MM.1S (cell line): ENCODE results near the gene SVEP1.

Experiments
- DNase-seq: peaks from one replicate; pipeline ENCODE4 v3.0.0-alpha.2; 2015
- H2AFZ ChIP-seq: fragments of 300-600 bp; sonication (generic); 2 replicates; pipeline ENCODE4 v1.6.0; 2016; ENCODE audit warnings: antibody characterized with exemption, low read length
- H3F3A ChIP-seq: fragments of 300-600 bp; sonication (generic); 2 replicates; pipeline ENCODE4 v1.6.1; 2016; ENCODE audit warnings: mild to moderate bottlenecking, antibody characterized with exemption, low read length, moderate library complexity, mixed read lengths; ENCODE audit not compliant: insufficient read depth
- H3K27ac ChIP-seq: fragments of 300-600 bp; sonication (generic); 2 replicates; pipeline ENCODE4 v1.5.1; 2016; ENCODE audit warnings: mild to moderate bottlenecking, low read length
- H3K27me3 ChIP-seq: fragments of 300-600 bp; sonication (generic); replicated peaks from 2 replicates; pipeline ENCODE4 v1.6.0; 2016; ENCODE audit warnings: low read length; ENCODE audit not compliant: insufficient read depth
- H3K36me3 ChIP-seq: fragments of 300-600 bp; sonication (generic); replicated peaks from 2 replicates; pipeline ENCODE4 v1.6.1; 2016; ENCODE audit warnings: mild to moderate bottlenecking, low read length, mixed read lengths; ENCODE audit not compliant: insufficient read depth
- H3K4me1 ChIP-seq: fragments of 300-600 bp; sonication (generic); 2 replicates; pipeline ENCODE4 v1.6.1; 2016; ENCODE audit warnings: low read length, mixed read lengths
- H3K4me2 ChIP-seq: fragments of 300-600 bp; sonication (generic); 2 replicates; pipeline ENCODE4 v1.6.0; 2016; ENCODE audit warnings: low read depth, low read length
- H3K4me3 ChIP-seq: fragments of 300-600 bp; sonication (generic); 2 replicates; pipeline ENCODE4 v1.5.1; 2016; ENCODE audit warnings: low read length, mixed read lengths
- H3K79me2 ChIP-seq: fragments of 300-600 bp; sonication (generic); 2 replicates; pipeline ENCODE4 v1.6.1; 2016; ENCODE audit warnings: mixed run types, low read length, mixed read lengths
- H3K9ac ChIP-seq: fragments of 300-600 bp; sonication (generic); 2 replicates; pipeline ENCODE4 v1.6.1; 2016; ENCODE audit warnings: low read length, mixed read lengths
- H3K9me2 ChIP-seq: fragments of 300-600 bp; sonication (generic); replicated peaks from 2 replicates; pipeline ENCODE4 v1.6.1; 2016; ENCODE audit warnings: mild to moderate bottlenecking, low read length, mixed read lengths; ENCODE audit not compliant: insufficient read depth
- H3K9me3 ChIP-seq: fragments of 300-600 bp; sonication (generic); replicated peaks from 2 replicates; pipeline ENCODE4 v1.6.1; 2016; ENCODE audit warnings: mild to moderate bottlenecking, low read length, mixed read lengths; ENCODE audit not compliant: insufficient read depth
- H4K20me1 ChIP-seq: fragments of 300-600 bp; sonication (generic); 2 replicates; pipeline ENCODE4 v1.6.1; 2016; ENCODE audit warnings: mild to moderate bottlenecking, low read length, moderate library complexity, mixed read lengths; ENCODE audit not compliant: insufficient read depth
- CTCF ChIP-seq: fragments of 300-600 bp; sonication (generic); IDR thresholded peaks from 2 replicates; pipeline ENCODE4 v1.5.1; 2016; ENCODE audit warnings: antibody characterized with exemption, low read length, mixed read lengths
- EZH2 ChIP-seq: fragments of 300-600 bp; sonication (generic); optimal IDR thresholded peaks from 2 replicates; pipeline ENCODE3; 2017; ENCODE audit warnings: low read depth, mild to moderate bottlenecking, antibody characterized with exemption, low read length, mixed read lengths
- EZH2phosphoT487 ChIP-seq: fragments of 300-600 bp; sonication (generic); IDR thresholded peaks from 2 replicates; pipeline ENCODE4 v1.6.1; 2018; ENCODE audit warnings: antibody characterized with exemption, low read length

The SVEP1 gene

GRCh38 chr9:110456681-110457080, 122.9 kb downstream of the SVEP1 start:
- no peak overlapping the region for H3K4me3 ChIP-seq
- H3K4me1 ChIP-seq = no peaks in the 10 kb centered on the region
- H3K9ac ChIP-seq = no peak overlapping the region
- DNase-seq = no peak
- no peaks in the 10 kb centered on the region for H3K9me2 ChIP-seq
- H3F3A ChIP-seq = no peaks in the 10 kb centered on the region
- H4K20me1 ChIP-seq = no peaks in the 10 kb centered on the region
- H3K27me3 ChIP-seq = no peaks in the 10 kb centered on the region
- TF ChIP-seq CTCF (no peak), EZH2 (no peak), EZH2phosphoT487 (no peak)
- H2AFZ ChIP-seq = no peak overlapping the region
- H3K79me2 ChIP-seq = no peaks in the 10 kb centered on the region
- no peaks in the 10 kb centered on the region for H3K9me3 ChIP-seq
- H3K27ac ChIP-seq = no peak overlapping the region
- no peaks in the 10 kb centered on the region for H3K36me3 ChIP-seq
- H3K4me2 ChIP-seq = no peak overlapping the region

GRCh38 chr9:110455860-110456259, 123.7 kb downstream of the SVEP1 start:
- H3K27ac ChIP-seq = no peak overlapping the region
- H3K9me2 ChIP-seq = no peaks in the 10 kb centered on the region
- no peaks in the 10 kb centered on the region for H3K4me1 ChIP-seq
- no peak for TF ChIP-seq EZH2
- no peak for TF ChIP-seq EZH2phosphoT487
- no peak for TF ChIP-seq CTCF
- no peaks in the 10 kb centered on the region for H4K20me1 ChIP-seq
- no peak overlapping the region for H3K9ac ChIP-seq
- no peaks in the 10 kb centered on the region for H3K27me3 ChIP-seq
- no peaks in the 10 kb centered on the region for H3K79me2 ChIP-seq
- peak overlapping the region; percentile 17; the same call in 1 of the 2 replicates for H3K4me3 ChIP-seq
- H3F3A ChIP-seq = no peaks in the 10 kb centered on the region
- DNase-seq = peak; percentile 47
- no peaks in the 10 kb centered on the region for H3K9me3 ChIP-seq
- peak overlapping the region; percentile 39 for H2AFZ ChIP-seq
- H3K36me3 ChIP-seq = no peaks in the 10 kb centered on the region
- H3K4me2 ChIP-seq = peak overlapping the region; percentile 28

- H3F3A ChIP-seq = no peaks in the 10 kb centered on the region
- no peaks in the 10 kb centered on the region for H3K36me3 ChIP-seq
- no peaks in the 10 kb centered on the region for H3K9me3 ChIP-seq
- TF ChIP-seq EZH2phosphoT487 (no peak), CTCF (peak; percentile 51), EZH2 (no peak)
- no peaks in the 10 kb centered on the region for H4K20me1 ChIP-seq
- H3K9ac ChIP-seq = no peak overlapping the region
- H3K27ac ChIP-seq = no peak overlapping the region
- H3K9me2 ChIP-seq = no peaks in the 10 kb centered on the region
- peak; percentile 19 for DNase-seq
- no peak overlapping the region for H2AFZ ChIP-seq
- H3K4me3 ChIP-seq = no peak overlapping the region
- no peaks in the 10 kb centered on the region for H3K27me3 ChIP-seq
- no peaks in the 10 kb centered on the region for H3K4me1 ChIP-seq
- H3K4me2 ChIP-seq = no peak overlapping the region
- H3K79me2 ChIP-seq = no peaks in the 10 kb centered on the region
Measured at GRCh38 chr9:110452227-110452801, 127.2 kb downstream of the SVEP1 start.
